HepG2 (cell line): ENCODE data around the gene RNF114. TPM values are rescaled to one million over a fixed set of nuclear protein-coding genes. Genes with fewer than 3 reads are reported as not detected.
A peak's percentile ranks its signal among the peaks of the same experiment; 100 is the strongest.

ENCODE experiments used
- FOXJ3 ChIP-seq: sonication (generic); formaldehyde crosslinking; IDR thresholded peaks from 2 replicates; pipeline ENCODE4 v1.4.0; 2020; ENCODE audit warnings: missing genetic modification reagents, mild to moderate bottlenecking, borderline replicate concordance
- NR1H2 ChIP-seq: sonication (generic); formaldehyde crosslinking; IDR thresholded peaks from 2 replicates; pipeline ENCODE4 v1.8.1; 2022; ENCODE audit warnings: low read depth, missing genetic modification reagents, borderline replicate concordance
- ZFP41 ChIP-seq: sonication (generic); formaldehyde crosslinking; IDR thresholded peaks from 2 replicates; pipeline ENCODE4 v1.4.0; 2020; ENCODE audit warnings: mild to moderate bottlenecking, missing genetic modification reagents, borderline replicate concordance
- ZNF350 ChIP-seq: sonication (generic); formaldehyde crosslinking; IDR thresholded peaks from 2 replicates; pipeline ENCODE4 v1.4.0; 2020; ENCODE audit warnings: mild to moderate bottlenecking, low read depth, missing genetic modification reagents, borderline replicate concordance
- ZNF569 ChIP-seq: sonication (generic); formaldehyde crosslinking; IDR thresholded peaks from 2 replicates; pipeline ENCODE4 v1.5.0; 2020; ENCODE audit warnings: mild to moderate bottlenecking, missing genetic modification reagents, moderate library complexity, borderline replicate concordance
- polyA plus RNA-seq, 8 experiments: library from polyadenylated mRNA; depleted of rRNA in 3 of 8; stranded (reverse) in 7 of 8; unstranded in 1 of 8; fragments of >200 nt; fragmentation: Illumina TruSeq in 4 of 8; extraction: Trizol in 4 of 8; gene quantifications; 2 replicates each; pipeline versions ENCODE4 v1.2.1 to v1.2.3, GENCODE V29; 2011 to 2016; ENCODE audit warnings: low read depth in 4 of 8, missing spikeins in 1 of 8, mixed read lengths in 1 of 8; ENCODE audit not compliant: insufficient read depth in 1 of 8
- total RNA-seq, 5 experiments: library from RNA; depleted of rRNA; stranded (reverse); fragments of >200 nt; fragmentation: Illumina TruSeq; extraction: Trizol; gene quantifications; 2 replicates each; pipeline ENCODE4 v1.2.3, GENCODE V29; 2016; ENCODE audit warnings: low read depth in 1 of 5
- TF ChIP-seq, protein P1 (sequence below), 2 experiments: sonication (generic) in 1 of 2; formaldehyde crosslinking in 1 of 2; IDR thresholded peaks; 2 replicates each; pipeline versions ENCODE4 v1.6.1 to v1.9.0; 2014 to 2022; ENCODE audit warnings: antibody characterized with exemption in 1 of 2, borderline replicate concordance in 1 of 2, inconsistent platforms in 1 of 2, low read depth in 1 of 2, missing genetic modification reagents in 1 of 2
- TF ChIP-seq, protein P2 (sequence below): sonication (generic); formaldehyde crosslinking; IDR thresholded peaks from 2 replicates; pipeline ENCODE4 v1.5.0; 2020; ENCODE audit warnings: mild to moderate bottlenecking, missing genetic modification reagents, borderline replicate concordance
- TF ChIP-seq, protein P3 (sequence below): sonication (generic); formaldehyde crosslinking; conservative IDR thresholded peaks from 2 replicates; pipeline ENCODE4 v1.4.0; 2020; ENCODE audit warnings: mild to moderate bottlenecking, missing genetic modification reagents, moderate library complexity

The RNF114 gene
- total and polyA plus RNA-seq, 2 of the 13 experiments (the other 11 are each of a cell fraction or from before 2014, with no cell fraction given): 119 to 126 TPM

DNA sequence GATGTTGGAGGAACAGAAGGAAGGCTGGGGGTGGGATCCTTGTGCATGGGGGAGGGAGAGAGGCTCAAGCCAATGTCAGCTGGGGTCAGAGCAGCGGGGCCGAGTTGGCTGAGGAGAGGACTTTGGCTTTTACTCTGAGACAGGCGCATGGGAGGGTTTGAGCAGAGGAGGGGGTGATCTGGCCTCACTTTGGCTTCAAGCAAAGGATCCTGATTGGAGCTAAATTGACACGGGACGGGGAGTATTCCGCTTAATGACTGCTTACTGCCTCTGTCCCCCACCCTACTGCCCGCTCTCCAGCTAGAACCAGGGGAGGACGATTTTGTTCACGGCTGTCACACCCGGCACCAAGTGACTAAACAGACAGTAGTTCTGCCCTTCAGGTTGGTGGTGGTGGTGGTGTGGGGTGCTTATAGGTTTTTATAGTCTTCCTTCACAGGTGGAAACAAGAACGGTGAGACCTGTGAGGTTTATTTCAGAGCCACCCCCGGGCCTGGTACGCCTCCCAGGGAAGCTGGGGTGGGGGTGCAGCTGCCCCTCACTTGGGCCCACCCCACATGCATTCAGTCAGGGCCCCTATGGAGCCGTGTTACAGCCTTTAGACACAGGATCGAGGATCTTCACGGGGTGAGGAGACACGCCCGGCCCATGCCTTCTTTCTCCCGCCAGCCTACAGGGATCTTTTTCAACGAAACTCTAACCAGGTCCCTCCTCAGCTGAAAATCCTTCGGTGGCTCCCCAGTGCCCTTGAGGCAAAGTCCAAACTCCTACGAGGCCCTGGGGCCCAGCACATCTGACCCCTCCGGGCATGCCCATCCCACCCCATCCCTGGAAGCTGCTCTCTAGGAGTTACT, 45.2 kb downstream of the RNF114 start (continued):
- TF ChIP-seq, protein P1, sequence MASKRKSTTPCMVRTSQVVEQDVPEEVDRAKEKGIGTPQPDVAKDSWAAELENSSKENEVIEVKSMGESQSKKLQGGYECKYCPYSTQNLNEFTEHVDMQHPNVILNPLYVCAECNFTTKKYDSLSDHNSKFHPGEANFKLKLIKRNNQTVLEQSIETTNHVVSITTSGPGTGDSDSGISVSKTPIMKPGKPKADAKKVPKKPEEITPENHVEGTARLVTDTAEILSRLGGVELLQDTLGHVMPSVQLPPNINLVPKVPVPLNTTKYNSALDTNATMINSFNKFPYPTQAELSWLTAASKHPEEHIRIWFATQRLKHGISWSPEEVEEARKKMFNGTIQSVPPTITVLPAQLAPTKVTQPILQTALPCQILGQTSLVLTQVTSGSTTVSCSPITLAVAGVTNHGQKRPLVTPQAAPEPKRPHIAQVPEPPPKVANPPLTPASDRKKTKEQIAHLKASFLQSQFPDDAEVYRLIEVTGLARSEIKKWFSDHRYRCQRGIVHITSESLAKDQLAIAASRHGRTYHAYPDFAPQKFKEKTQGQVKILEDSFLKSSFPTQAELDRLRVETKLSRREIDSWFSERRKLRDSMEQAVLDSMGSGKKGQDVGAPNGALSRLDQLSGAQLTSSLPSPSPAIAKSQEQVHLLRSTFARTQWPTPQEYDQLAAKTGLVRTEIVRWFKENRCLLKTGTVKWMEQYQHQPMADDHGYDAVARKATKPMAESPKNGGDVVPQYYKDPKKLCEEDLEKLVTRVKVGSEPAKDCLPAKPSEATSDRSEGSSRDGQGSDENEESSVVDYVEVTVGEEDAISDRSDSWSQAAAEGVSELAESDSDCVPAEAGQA (IDR thresholded peaks at IDR 0.05; ENCODE audit: low read depth): no peak
- TF ChIP-seq, protein P1 (CRISPR knock-in tag; IDR thresholded peaks at IDR 0.05; ENCODE audit: borderline replicate concordance): no peak
- TF ChIP-seq ZNF350 (CRISPR knock-in tag): 0 out of 2 replicates have a peak, but pooled peaks have one; percentile 8
- TF ChIP-seq NR1H2: no peak
- TF ChIP-seq, protein P2, sequence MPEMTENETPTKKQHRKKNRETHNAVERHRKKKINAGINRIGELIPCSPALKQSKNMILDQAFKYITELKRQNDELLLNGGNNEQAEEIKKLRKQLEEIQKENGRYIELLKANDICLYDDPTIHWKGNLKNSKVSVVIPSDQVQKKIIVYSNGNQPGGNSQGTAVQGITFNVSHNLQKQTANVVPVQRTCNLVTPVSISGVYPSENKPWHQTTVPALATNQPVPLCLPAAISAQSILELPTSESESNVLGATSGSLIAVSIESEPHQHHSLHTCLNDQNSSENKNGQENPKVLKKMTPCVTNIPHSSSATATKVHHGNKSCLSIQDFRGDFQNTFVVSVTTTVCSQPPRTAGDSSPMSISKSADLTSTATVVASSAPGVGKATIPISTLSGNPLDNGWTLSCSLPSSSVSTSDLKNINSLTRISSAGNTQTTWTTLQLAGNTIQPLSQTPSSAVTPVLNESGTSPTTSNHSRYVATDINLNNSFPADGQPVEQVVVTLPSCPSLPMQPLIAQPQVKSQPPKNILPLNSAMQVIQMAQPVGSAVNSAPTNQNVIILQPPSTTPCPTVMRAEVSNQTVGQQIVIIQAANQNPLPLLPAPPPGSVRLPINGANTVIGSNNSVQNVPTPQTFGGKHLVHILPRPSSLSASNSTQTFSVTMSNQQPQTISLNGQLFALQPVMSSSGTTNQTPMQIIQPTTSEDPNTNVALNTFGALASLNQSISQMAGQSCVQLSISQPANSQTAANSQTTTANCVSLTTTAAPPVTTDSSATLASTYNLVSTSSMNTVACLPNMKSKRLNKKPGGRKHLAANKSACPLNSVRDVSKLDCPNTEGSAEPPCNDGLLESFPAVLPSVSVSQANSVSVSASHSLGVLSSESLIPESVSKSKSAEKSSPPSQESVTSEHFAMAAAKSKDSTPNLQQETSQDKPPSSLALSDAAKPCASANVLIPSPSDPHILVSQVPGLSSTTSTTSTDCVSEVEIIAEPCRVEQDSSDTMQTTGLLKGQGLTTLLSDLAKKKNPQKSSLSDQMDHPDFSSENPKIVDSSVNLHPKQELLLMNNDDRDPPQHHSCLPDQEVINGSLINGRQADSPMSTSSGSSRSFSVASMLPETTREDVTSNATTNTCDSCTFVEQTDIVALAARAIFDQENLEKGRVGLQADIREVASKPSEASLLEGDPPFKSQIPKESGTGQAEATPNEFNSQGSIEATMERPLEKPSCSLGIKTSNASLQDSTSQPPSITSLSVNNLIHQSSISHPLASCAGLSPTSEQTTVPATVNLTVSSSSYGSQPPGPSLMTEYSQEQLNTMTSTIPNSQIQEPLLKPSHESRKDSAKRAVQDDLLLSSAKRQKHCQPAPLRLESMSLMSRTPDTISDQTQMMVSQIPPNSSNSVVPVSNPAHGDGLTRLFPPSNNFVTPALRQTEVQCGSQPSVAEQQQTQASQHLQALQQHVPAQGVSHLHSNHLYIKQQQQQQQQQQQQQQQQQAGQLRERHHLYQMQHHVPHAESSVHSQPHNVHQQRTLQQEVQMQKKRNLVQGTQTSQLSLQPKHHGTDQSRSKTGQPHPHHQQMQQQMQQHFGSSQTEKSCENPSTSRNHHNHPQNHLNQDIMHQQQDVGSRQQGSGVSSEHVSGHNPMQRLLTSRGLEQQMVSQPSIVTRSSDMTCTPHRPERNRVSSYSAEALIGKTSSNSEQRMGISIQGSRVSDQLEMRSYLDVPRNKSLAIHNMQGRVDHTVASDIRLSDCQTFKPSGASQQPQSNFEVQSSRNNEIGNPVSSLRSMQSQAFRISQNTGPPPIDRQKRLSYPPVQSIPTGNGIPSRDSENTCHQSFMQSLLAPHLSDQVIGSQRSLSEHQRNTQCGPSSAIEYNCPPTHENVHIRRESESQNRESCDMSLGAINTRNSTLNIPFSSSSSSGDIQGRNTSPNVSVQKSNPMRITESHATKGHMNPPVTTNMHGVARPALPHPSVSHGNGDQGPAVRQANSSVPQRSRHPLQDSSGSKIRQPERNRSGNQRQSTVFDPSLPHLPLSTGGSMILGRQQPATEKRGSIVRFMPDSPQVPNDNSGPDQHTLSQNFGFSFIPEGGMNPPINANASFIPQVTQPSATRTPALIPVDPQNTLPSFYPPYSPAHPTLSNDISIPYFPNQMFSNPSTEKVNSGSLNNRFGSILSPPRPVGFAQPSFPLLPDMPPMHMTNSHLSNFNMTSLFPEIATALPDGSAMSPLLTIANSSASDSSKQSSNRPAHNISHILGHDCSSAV (CRISPR knock-in tag): no peak
- no peak for TF ChIP-seq ZFP41 (CRISPR knock-in tag)
- no peak for TF ChIP-seq FOXJ3 (CRISPR knock-in tag)
- TF ChIP-seq, protein P3, sequence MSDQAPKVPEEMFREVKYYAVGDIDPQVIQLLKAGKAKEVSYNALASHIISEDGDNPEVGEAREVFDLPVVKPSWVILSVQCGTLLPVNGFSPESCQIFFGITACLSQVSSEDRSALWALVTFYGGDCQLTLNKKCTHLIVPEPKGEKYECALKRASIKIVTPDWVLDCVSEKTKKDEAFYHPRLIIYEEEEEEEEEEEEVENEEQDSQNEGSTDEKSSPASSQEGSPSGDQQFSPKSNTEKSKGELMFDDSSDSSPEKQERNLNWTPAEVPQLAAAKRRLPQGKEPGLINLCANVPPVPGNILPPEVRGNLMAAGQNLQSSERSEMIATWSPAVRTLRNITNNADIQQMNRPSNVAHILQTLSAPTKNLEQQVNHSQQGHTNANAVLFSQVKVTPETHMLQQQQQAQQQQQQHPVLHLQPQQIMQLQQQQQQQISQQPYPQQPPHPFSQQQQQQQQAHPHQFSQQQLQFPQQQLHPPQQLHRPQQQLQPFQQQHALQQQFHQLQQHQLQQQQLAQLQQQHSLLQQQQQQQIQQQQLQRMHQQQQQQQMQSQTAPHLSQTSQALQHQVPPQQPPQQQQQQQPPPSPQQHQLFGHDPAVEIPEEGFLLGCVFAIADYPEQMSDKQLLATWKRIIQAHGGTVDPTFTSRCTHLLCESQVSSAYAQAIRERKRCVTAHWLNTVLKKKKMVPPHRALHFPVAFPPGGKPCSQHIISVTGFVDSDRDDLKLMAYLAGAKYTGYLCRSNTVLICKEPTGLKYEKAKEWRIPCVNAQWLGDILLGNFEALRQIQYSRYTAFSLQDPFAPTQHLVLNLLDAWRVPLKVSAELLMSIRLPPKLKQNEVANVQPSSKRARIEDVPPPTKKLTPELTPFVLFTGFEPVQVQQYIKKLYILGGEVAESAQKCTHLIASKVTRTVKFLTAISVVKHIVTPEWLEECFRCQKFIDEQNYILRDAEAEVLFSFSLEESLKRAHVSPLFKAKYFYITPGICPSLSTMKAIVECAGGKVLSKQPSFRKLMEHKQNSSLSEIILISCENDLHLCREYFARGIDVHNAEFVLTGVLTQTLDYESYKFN (CRISPR knock-in tag): no peak; the same call in 1 of the 2 replicates
- TF ChIP-seq ZNF569 (CRISPR knock-in tag): no peak
